ENCODE measurements around the gene LRGUK.
"Not testable (repeated sequence)": the region's sequence is repeated elsewhere in the genome, so short reads cannot be mapped to it uniquely, and the experiment has no call there.

Gene LRGUK

DNA sequence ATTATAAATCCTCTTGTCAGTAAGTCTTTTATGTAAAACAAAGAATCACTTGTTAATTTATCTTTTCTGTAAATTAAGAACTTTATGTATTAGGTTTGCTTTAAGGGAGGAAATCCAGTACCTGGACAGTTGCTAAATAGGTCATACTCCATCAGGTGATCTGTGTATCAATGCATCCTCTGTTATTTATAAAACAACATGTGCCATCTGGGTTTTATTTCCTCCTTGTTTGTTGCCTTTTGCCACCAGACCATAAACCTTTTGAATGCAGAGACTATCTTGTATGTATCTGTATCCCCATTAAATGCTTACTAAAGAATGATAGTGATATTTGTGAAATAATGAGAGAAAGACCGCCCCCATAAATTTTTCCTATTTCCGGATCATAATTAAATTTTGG lies 119.6 kb downstream of the LRGUK start:
- DNase-seq: no peak

GRCh38 chr7:134248196-134248595 lies 121.1 kb downstream of the LRGUK start:
- no peak for DNase-seq

DNA sequence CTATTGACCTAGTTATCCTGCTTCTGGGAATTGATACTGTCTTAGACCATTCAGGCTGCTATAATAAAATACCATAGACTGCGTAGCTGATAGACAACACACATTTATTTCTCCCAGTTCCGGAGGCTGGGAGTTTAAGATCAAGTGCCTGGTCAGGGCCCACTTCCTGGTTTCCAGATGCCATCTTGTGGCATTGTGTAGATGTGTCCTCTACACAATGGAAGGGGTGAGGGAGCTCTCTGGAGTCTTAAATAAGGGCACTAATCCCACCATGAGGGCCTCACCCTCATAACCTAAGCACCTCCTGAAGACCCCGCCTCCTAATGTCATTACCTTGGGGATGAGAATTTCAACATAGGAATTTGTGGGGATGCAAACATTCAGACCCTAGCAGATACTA lies 127.2 kb downstream of the LRGUK start:
- DNase-seq: no peak

- no peak for DNase-seq
Measured at GRCh38 chr7:134255814-134256213, 128.7 kb downstream of the LRGUK start.

DNA sequence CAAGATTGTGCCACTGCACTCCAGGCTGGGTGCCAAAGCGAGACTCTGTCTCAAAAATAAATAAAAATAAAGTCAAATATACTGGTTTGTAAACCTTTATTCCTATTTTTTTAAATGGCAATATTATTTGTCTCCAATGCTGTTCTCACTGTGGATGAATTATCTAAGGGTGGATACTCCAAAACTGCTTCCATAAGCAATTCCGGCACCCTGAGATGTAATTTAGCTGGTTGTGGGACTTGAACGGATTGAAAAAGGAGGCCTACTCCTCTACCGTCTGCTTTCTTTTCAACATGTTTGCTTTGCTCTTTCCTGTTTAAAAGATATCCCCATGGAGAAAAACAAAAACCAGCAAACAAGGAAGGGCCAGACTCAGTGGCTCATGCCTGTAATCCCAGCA lies 135.2 kb downstream of the LRGUK start:
- DNase-seq: no peak

GRCh38 chr7:134276951-134277350 lies 149.8 kb downstream of the LRGUK start:
- DNase-seq: no peak

DNA sequence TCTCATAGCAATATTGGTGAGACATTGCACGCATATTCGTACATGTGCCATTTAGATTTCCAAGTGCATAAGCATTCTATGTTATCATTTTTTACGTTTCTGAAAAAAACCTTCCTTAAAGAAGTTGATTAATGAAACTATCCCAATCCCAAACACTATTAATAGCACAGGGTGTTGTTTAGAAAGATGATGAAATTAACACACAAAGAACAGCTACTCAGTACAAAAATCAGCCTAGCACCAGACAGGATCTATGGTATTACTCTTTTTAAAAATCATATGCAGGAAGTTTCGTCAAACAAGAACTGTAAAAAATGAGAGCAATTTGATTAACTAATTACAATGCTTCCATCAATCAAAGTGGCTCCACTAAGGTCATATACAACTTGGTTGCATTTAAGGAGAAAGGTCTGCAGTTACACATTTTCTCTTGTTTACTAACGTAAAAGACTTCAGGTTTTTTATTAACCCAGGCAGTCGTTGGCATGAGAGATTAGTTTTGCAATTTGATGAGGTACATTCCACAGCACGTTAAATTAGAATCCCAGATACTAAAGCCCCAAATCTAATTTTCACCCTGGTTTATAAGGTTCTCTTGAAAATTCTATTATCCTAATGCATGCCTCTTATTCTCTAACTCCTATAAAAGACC lies 151.5 kb downstream of the LRGUK start:
- DNase-seq: no peak

DNA sequence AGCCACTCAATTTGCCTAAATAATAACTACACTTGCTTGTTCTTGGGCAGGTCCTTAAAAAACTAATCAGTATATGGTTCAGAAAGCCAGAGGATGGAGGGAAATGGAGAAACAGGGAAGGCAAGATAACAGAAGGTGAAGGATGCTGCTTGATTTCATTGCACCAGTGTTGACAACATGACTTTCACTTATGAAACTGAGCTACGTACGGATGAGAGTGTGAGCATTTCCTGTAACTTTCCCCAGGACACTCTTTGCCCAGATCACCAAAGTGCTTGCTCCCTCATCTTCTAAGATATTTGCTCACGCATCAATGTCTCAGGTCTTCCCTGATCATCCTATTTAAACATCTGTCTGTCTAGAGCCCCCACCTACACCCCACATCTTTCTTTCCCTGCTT lies 152.2 kb downstream of the LRGUK start:
- DNase-seq: no peak

- no peak for DNase-seq
Measured at GRCh38 chr7:134279898-134280297, 152.8 kb downstream of the LRGUK start.

GRCh38 chr7:134280508-134280907 lies 153.4 kb downstream of the LRGUK start:
- DNase-seq: no peak

DNA sequence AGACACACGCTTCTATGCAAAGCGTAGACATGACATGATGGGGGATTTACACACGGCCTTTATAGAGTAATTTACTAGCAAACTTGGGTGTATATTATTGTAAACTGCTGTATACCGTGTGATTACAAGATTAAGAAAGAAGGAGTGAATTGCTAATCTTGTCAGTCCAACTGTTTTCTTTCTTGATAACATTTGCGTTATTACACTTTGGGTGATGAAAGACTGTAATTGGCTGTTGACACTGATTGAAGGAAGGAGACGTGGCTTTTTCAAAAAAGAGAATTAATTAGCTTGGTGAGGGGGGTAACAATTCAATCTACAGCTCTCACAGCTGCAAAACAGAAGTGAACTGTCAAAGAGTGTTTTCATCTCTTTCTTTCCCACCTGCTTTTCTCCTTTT lies 156.9 kb downstream of the LRGUK start:
- no peak for DNase-seq

GRCh38 chr7:134284952-134285351 lies 157.8 kb downstream of the LRGUK start:
- DNase-seq: no peak

GRCh38 chr7:134287916-134288659 lies 160.9 kb downstream of the LRGUK start:
- DNase-seq: no peak

DNA sequence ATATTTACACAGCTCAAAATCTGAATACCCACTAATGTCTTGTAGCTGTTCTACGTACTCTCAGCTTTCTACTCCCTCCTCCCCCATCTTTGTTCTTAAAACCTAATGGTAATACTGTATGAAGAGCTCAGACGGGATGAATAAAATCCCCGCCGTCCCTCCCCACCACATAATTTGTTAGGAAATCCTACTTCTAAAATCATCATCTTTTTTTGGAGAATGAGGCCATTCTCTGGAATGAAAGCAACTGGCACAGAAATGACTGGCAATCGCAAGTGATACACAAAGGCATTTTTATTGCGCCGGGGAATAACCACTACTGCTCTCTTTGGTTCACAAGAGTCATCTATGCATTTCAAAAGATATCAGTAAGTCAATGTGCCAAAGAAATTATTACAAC lies 162.3 kb downstream of the LRGUK start:
- DNase-seq: no peak

- no peak for DNase-seq
Measured at GRCh38 chr7:134289841-134290240, 162.7 kb downstream of the LRGUK start.

GRCh38 chr7:134290286-134290685 lies 163.1 kb downstream of the LRGUK start:
- no peak for DNase-seq

DNA sequence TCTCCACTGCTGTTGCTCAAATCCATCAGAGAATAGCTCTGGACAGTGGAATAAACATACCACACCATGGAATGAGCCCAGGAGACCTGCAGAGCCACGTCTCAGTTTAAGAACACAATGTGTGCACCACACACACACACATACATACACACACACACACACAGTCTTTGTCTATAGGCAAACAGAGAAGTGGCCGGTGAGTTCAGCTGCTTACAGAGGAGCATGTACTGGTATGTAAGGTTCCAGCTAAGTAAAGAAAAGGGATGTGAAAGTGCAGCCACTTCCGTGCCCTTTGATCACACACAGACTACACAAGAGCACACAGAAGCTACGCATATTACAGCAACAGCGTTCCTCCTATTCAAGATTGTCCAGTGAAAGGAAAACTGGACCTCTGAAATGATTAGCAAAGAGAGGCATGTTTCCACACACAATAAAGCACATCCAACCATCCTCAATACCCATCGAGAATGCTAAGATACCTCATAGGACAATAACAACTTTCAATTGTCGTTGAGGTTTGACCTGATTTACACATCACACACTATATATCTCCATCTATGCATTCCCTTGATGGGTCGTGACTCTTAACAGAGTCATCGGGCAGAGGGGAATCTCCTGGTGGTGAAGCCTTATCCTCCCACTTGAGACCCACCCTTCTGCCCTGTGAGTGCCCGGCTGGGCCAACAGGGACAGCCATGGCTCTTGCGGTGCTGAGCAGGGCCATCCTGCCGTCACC lies 166.0 kb downstream of the LRGUK start:
- no peak for DNase-seq

DNA sequence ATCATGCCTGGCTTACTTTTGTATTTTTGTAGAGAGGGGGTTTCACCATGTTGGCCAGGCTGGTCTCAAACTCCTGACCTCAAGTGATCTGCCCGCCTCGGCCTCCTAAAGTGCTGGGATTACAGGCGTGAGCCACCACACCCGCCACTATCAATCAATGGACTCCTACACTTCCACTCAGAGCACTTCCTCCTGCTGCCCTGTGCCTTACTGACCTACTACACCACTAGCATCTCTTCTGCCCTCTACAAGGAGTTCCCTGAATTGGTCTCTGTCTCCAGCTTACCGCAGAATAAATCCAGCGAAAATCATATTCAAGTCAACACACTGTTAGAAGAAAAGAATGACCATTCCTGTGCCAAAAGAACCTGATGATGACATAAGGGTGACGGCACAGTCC lies 168.8 kb downstream of the LRGUK start:
- not testable (repeated sequence) for DNase-seq

GRCh38 chr7:134297489-134297888 lies 170.3 kb downstream of the LRGUK start:
- DNase-seq: no peak

GRCh38 chr7:134298902-134299683 lies 172.0 kb downstream of the LRGUK start:
- no peak for DNase-seq

DNA sequence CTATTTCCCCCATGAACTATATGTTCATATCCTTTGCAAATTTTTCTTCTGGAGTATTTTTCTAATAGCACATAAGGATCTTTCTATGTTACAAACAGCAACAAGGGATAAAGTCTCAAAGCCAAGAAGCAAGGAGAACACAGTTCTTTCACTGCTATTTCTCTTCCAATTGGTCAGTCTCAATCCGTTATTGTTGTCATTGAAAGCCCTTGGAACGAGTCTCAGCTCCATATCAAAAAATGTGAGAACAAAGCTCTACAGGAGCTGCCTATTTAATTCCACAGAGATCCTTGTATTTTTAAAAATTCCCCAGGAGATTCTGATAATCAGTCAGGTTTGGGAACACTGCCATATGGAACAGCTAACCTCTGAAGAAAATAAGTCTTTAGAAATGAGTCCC lies 173.8 kb downstream of the LRGUK start:
- DNase-seq: no peak

DNA sequence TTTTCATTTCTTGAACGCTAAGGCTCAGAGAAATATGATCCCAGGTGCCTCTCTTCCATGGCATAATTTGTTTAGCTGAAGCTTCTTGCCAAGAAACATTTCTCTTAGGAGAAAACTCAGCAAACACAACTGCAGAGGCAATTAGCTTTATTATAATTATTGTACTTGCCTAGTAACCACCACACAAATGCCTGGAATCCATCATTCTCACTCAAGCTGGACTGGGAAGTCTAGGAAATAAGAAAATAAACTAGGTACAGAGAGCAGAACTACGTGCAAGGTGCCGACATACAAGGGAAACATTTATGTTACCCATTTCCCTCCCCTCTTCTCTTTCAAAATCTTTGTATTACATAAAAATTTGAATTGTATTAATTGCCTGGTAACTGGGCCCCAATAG lies 174.5 kb downstream of the LRGUK start:
- no peak for DNase-seq

DNA sequence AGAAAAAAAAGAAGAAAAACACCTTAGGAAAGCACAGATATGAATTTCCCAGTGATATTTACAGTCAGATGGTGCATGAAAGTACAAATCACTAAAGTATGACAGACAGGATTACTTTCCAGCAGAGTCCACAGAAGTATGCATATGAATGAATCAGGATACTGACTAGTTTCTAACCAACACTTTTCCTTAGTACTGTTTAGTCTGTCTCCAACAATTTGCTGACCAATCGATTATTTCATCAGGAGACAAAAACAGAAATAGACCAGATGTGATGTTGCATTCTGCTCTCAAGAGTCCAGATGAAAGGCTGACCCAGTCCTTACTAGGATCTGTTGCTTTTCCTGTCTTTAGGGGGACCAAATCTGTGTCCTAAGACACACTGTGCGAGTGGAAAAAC lies 175.0 kb downstream of the LRGUK start:
- no peak for DNase-seq
